ENCODE data around the gene VEPH1.

DNA sequence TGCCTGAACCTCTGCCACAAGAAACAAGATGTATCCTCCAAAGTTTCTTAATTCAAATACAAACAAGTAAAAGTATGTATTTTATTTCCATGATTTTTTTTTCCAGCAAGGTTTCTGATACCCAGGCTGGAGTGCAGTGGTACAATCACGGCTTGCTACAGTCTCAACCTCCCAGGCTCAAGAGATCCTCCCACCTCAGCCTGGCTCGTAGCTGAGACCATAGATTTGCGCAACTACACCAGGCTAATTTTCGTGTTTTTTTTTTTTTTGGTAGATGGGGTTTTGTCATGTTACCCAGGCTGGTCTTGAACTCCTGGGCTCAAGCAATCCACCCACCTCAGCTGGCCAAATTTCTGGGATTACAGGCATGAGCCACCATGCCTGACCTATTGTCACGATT is 12.2 kb upstream of the VEPH1 start:
- TF ChIP-seq, protein P1, sequence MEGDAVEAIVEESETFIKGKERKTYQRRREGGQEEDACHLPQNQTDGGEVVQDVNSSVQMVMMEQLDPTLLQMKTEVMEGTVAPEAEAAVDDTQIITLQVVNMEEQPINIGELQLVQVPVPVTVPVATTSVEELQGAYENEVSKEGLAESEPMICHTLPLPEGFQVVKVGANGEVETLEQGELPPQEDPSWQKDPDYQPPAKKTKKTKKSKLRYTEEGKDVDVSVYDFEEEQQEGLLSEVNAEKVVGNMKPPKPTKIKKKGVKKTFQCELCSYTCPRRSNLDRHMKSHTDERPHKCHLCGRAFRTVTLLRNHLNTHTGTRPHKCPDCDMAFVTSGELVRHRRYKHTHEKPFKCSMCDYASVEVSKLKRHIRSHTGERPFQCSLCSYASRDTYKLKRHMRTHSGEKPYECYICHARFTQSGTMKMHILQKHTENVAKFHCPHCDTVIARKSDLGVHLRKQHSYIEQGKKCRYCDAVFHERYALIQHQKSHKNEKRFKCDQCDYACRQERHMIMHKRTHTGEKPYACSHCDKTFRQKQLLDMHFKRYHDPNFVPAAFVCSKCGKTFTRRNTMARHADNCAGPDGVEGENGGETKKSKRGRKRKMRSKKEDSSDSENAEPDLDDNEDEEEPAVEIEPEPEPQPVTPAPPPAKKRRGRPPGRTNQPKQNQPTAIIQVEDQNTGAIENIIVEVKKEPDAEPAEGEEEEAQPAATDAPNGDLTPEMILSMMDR (conservative IDR thresholded peaks at IDR 0.05; ENCODE audit: low read depth, low read length): no peak
- TF ChIP-seq EZH2 (IDR thresholded peaks at IDR 0.05; ENCODE audit: borderline replicate concordance, low read depth, low read length, poor library complexity, severe bottlenecking): no peak

All from A673 (cell line).